A549 (cell line): ENCODE measurements around the gene RALA. TPM values are rescaled to one million over a fixed set of nuclear protein-coding genes. Genes with fewer than 3 reads are reported as not detected.

Experiments used
- ATAC-seq, 2 experiments: fragments of 200-7000 bp in 1 of 2; fragments of >200 bp in 1 of 2; cut with Nextera tagmentation in 1 of 2; cut with Tn5 transposase in 1 of 2; 3 replicates each; pipeline versions ENCODE4 v1.8.0 to v1.9.1; 2018 to 2020; ENCODE audit warnings: mild to moderate bottlenecking in 1 of 2, moderate library complexity in 1 of 2
- CTCF ChIA-PET: fragments of 300-600 bp; sonication (Branson Sonifier 250); formaldehyde crosslinking; extraction: SDS; loops from one replicate; lab custom pipeline; 2021; ENCODE audit warnings: antibody characterized with exemption, inconsistent platforms; lab: Yijun Ruan, JAX
- POLR2A ChIA-PET: fragments of 350-600 bp; formaldehyde crosslinking; extraction: SDS; loops from one replicate; lab custom pipeline; 2021; ENCODE audit warnings: antibody characterized with exemption, inconsistent platforms; lab: Yijun Ruan, JAX
- DNase-seq, 2 experiments: peaks; one replicate each; pipeline versions ENCODE4 v3.0.0 to v3.0.0-alpha.2; 2011 to 2016; ENCODE audit warnings: low read depth in 1 of 2, low spot score in 1 of 2
- FAIRE-seq: peaks from 2 replicates; lab custom pipeline; 2011; peaks lifted over from hg19 to GRCh38; lab: Jason Lieb, UNC
- H3K27ac ChIP-seq, 2 experiments: fragments of >200 bp; sonication (Bioruptor Twin); formaldehyde crosslinking; 3 replicates each; pipeline ENCODE4 v1.5.1; 2016 to 2017
- H3K4me1 ChIP-seq: fragments of >200 bp; sonication (Bioruptor Twin); formaldehyde crosslinking; 3 replicates; pipeline ENCODE4 v1.6.1; 2016
- H3K4me2 ChIP-seq: fragments of >200 bp; sonication (Bioruptor Twin); formaldehyde crosslinking; 3 replicates; pipeline ENCODE4 v1.6.1; 2016
- H3K4me3 ChIP-seq: fragments of >200 bp; sonication (Bioruptor Twin); formaldehyde crosslinking; 3 replicates; pipeline ENCODE4 v1.5.1; 2016
- H3K9me3 ChIP-seq: fragments of >200 bp; sonication (Bioruptor Twin); formaldehyde crosslinking; 3 replicates; pipeline ENCODE4 v1.6.1; 2016
- CHD2 ChIP-seq: fragments of 150-350 bp; IDR thresholded peaks from 2 replicates; pipeline ENCODE4 v1.6.1; 2014; ENCODE audit warnings: low read length; ENCODE audit not compliant: partially characterized antibody
- EHF ChIP-seq: fragments of 250-450 bp; sonication (Bioruptor Pico); IDR thresholded peaks from 2 replicates; pipeline ENCODE4 v1.5.0; 2020; ENCODE audit warnings: mild to moderate bottlenecking
- EHMT2 ChIP-seq: fragments of 200-600 bp; sonication (generic); IDR thresholded peaks from 2 replicates; pipeline ENCODE4 v1.6.1; 2016; ENCODE audit warnings: antibody characterized with exemption, low read depth, mild to moderate bottlenecking, moderate library complexity
- ESRRA ChIP-seq: fragments of 150-350 bp; IDR thresholded peaks from 2 replicates; pipeline ENCODE4 v1.6.1; 2014; ENCODE audit warnings: mild to moderate bottlenecking, low read length, borderline replicate concordance
- HDAC2 ChIP-seq: fragments of 200-600 bp; sonication (generic); IDR thresholded peaks from 2 replicates; pipeline ENCODE4 v1.6.1; 2016
- JUN ChIP-seq, 2 experiments: fragments of >200 bp; sonication (Bioruptor Twin); formaldehyde crosslinking; IDR thresholded peaks; 2 replicates in 1 of 2; 3 replicates in 1 of 2; pipeline ENCODE4 v1.6.1; 2016 to 2017
- NPAS2 ChIP-seq: fragments of 250-450 bp; sonication (Bioruptor Pico); IDR thresholded peaks from 2 replicates; pipeline ENCODE4 v1.8.0; 2022; ENCODE audit warnings: mild to moderate bottlenecking, moderate library complexity, borderline replicate concordance
- POLR2AphosphoS2 ChIP-seq: conservative IDR thresholded peaks from 2 replicates; pipeline ENCODE4 v1.6.1; 2012; ENCODE audit warnings: low read length, improper control_type of control experiment, inconsistent platforms
- RCOR1 ChIP-seq: fragments of 150-350 bp; IDR thresholded peaks from 2 replicates; pipeline ENCODE4 v1.6.1; 2014; ENCODE audit warnings: antibody characterized with exemption, low read length, low read depth
- RNF2 ChIP-seq: fragments of 200-600 bp; sonication (generic); IDR thresholded peaks from 2 replicates; pipeline ENCODE4 v1.6.1; 2016; ENCODE audit warnings: low read depth, mild to moderate bottlenecking, antibody characterized with exemption, moderate library complexity, borderline replicate concordance
- SREBF2 ChIP-seq: fragments of 450-650 bp; IDR thresholded peaks from 2 replicates; pipeline ENCODE4 v1.6.1; 2014; ENCODE audit warnings: mild to moderate bottlenecking, moderate library complexity
- TFCP2L1 ChIP-seq: fragments of 250-450 bp; sonication (Bioruptor Pico); IDR thresholded peaks from 2 replicates; pipeline ENCODE4 v1.5.0; 2021; ENCODE audit warnings: mild to moderate bottlenecking
- TP53 ChIP-seq: fragments of 250-450 bp; sonication (Bioruptor Pico); IDR thresholded peaks from 2 replicates; pipeline ENCODE4 v1.5.0; 2021; ENCODE audit warnings: mild to moderate bottlenecking, moderate library complexity
- WGBS: methylation state at CpG from one replicate; pipeline ENCODE4 v1.1.6; 2017; ENCODE audit errors: missing lambda C conversion rate; 5-methylcytosine and 5-hydroxymethylcytosine counted together
- polyA plus RNA-seq, 4 experiments: library from polyadenylated mRNA; depleted of rRNA in 3 of 4; stranded (reverse); fragments of >200 nt; fragmentation: RNase III in 1 of 4; extraction: RNeasy Plus Mini Kit Qiagen cat#74134 plus additional on column Dnase treatment in 1 of 4; gene quantifications; 2 replicates in 3 of 4; 3 replicates in 1 of 4; pipeline ENCODE4 v1.2.3, GENCODE V29; 2011 to 2017
- TF ChIP-seq, protein P1 (sequence below): fragments of >200 bp; sonication (Bioruptor Twin); formaldehyde crosslinking; IDR thresholded peaks from 3 replicates; pipeline ENCODE4 v1.6.1; 2016
- TF ChIP-seq, protein P2 (sequence below): IDR thresholded peaks from 2 replicates; pipeline ENCODE4 v1.6.1; 2012
- TF ChIP-seq, protein P3 (sequence below): IDR thresholded peaks from 2 replicates; pipeline ENCODE4 v1.6.1; 2012
- TF ChIP-seq, protein P4 (sequence below): fragments of >200 bp; sonication (Bioruptor Twin); formaldehyde crosslinking; IDR thresholded peaks from 2 replicates; pipeline ENCODE4 v1.6.1; 2016
- TF ChIP-seq, protein P5 (sequence below): fragments of 250-450 bp; sonication (Bioruptor Pico); IDR thresholded peaks from 2 replicates; pipeline ENCODE4 v1.5.0; 2020; ENCODE audit warnings: low read depth, mild to moderate bottlenecking, moderate library complexity
- TF ChIP-seq, protein P6 (sequence below): IDR thresholded peaks from 2 replicates; pipeline ENCODE4 v1.6.1; 2012; ENCODE audit warnings: low read depth, borderline replicate concordance
- TF ChIP-seq, protein P7 (sequence below): fragments of 450-650 bp; IDR thresholded peaks from 2 replicates; pipeline ENCODE4 v1.6.1; 2014; ENCODE audit warnings: antibody characterized with exemption

The RALA gene
- polyA plus RNA-seq, 2 of the 4 experiments (the other 2 are of a cell fraction): 30.1 to 43.7 TPM

DNA sequence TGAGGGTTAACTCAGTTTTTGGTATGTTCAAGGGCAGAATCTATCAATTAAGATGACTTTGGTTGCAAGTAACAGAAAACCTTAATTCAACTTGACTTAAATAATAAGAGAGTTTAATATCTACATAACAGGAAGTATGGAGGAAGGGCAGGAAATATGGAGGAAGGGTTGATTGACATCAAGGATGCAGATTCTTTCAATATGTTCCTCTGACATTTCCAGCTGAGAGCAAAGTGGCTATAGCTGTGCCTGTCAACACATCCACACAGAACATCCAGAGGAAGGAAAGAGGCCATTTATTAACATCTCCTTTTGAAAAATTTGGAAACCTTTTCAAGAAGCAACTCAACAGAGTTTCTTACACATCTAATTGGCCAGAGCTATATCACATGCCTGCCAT lies 19.4 kb upstream of the RALA start:
- DNase-seq: no peak

DNA sequence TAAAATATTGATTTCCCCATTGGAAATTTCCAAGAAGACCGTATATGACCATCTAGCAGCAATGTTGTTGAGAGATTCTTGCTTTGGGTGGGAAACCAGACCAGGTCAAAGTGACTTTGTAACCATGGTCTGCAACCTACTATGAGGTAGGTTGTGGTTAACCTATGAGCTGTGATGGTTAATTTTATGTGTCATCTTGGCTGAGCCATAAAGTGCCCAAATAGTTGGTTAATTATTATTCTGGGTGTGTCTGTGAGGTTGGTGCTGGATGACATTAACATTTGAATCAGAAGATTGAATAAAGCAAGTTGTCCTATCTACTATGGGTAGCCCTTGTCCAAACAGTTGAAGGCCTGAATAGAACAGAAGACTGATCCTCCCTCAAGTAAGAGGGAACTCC lies 18.3 kb upstream of the RALA start:
- DNase-seq: peak in 1 of 2 experiments; percentile 17
- peaks cover 9% of the 10 kb centered on the region; the same call in 2 of the 3 replicates for H3K4me1 ChIP-seq
- CTCF ChIA-PET: interaction anchor here (1.6 kb wide), 1 partner anchor 25 kb away, joined by 7 read pairs; no protein-coding TSS in a partner anchor
- WGBS: 50% methylated on average over 1 of the region's 1 CpG
- TF ChIP-seq JUN (IDR thresholded peaks at IDR 0.05): no peak
- no peak for TF ChIP-seq POLR2AphosphoS2
- TF ChIP-seq, protein P1, sequence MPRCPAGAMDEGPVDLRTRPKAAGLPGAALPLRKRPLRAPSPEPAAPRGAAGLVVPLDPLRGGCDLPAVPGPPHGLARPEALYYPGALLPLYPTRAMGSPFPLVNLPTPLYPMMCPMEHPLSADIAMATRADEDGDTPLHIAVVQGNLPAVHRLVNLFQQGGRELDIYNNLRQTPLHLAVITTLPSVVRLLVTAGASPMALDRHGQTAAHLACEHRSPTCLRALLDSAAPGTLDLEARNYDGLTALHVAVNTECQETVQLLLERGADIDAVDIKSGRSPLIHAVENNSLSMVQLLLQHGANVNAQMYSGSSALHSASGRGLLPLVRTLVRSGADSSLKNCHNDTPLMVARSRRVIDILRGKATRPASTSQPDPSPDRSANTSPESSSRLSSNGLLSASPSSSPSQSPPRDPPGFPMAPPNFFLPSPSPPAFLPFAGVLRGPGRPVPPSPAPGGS: no peak
- TF ChIP-seq, all 56 proteins: peak for 0
- POLR2A ChIA-PET: interaction anchor here (1.1 kb wide), 1 partner anchor 18 kb away, joined by 4 read pairs; the partner anchor contains the start of gene RALA
- peak overlapping the region in 1 of 2 experiments; percentile 33; a peak in 1 of 6 replicates for H3K27ac ChIP-seq
- no peaks in the 10 kb centered on the region for H3K9me3 ChIP-seq
- peak in 1 of 2 experiments; percentile 40; a peak in 3 of 6 replicates for ATAC-seq
- no peak overlapping the region for H3K4me3 ChIP-seq
- peak overlapping the region; percentile 3; the same call in 1 of the 3 replicates for H3K4me2 ChIP-seq
- no peak for FAIRE-seq

More for the DNA sequence above, 19.4 kb upstream of the RALA start:
- no peak overlapping the region for H3K4me3 ChIP-seq
- peaks cover 6% of the 10 kb centered on the region; the same call in 2 of the 3 replicates for H3K4me1 ChIP-seq
- no peak overlapping the region for H3K4me2 ChIP-seq
- POLR2A ChIA-PET: no interaction called here
- no peaks in the 10 kb centered on the region for H3K9me3 ChIP-seq
- no peak overlapping the region for H3K27ac ChIP-seq
- TF ChIP-seq EHMT2: no peak
- no peak for TF ChIP-seq EHF
- TF ChIP-seq, protein P2, sequence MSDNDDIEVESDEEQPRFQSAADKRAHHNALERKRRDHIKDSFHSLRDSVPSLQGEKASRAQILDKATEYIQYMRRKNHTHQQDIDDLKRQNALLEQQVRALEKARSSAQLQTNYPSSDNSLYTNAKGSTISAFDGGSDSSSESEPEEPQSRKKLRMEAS: no peak
- TF ChIP-seq HDAC2: no peak
- no peak for TF ChIP-seq NPAS2 (CRISPR knock-in tag)
- no peak for TF ChIP-seq SREBF2
- TF ChIP-seq TP53 (CRISPR knock-in tag): no peak
- TF ChIP-seq, protein P3, sequence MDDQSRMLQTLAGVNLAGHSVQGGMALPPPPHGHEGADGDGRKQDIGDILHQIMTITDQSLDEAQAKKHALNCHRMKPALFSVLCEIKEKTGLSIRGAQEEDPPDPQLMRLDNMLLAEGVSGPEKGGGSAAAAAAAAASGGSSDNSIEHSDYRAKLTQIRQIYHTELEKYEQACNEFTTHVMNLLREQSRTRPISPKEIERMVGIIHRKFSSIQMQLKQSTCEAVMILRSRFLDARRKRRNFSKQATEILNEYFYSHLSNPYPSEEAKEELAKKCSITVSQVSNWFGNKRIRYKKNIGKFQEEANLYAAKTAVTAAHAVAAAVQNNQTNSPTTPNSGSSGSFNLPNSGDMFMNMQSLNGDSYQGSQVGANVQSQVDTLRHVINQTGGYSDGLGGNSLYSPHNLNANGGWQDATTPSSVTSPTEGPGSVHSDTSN: no peak
- no peak for TF ChIP-seq RCOR1
- TF ChIP-seq RNF2: no peak
- TF ChIP-seq, protein P4, sequence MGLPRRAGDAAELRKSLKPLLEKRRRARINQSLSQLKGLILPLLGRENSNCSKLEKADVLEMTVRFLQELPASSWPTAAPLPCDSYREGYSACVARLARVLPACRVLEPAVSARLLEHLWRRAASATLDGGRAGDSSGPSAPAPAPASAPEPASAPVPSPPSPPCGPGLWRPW: no peak
- TF ChIP-seq, protein P5, sequence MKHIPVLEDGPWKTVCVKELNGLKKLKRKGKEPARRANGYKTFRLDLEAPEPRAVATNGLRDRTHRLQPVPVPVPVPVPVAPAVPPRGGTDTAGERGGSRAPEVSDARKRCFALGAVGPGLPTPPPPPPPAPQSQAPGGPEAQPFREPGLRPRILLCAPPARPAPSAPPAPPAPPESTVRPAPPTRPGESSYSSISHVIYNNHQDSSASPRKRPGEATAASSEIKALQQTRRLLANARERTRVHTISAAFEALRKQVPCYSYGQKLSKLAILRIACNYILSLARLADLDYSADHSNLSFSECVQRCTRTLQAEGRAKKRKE (CRISPR knock-in tag): no peak
- TF ChIP-seq, protein P6, sequence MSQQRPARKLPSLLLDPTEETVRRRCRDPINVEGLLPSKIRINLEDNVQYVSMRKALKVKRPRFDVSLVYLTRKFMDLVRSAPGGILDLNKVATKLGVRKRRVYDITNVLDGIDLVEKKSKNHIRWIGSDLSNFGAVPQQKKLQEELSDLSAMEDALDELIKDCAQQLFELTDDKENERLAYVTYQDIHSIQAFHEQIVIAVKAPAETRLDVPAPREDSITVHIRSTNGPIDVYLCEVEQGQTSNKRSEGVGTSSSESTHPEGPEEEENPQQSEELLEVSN: no peak
- TF ChIP-seq, protein P7, sequence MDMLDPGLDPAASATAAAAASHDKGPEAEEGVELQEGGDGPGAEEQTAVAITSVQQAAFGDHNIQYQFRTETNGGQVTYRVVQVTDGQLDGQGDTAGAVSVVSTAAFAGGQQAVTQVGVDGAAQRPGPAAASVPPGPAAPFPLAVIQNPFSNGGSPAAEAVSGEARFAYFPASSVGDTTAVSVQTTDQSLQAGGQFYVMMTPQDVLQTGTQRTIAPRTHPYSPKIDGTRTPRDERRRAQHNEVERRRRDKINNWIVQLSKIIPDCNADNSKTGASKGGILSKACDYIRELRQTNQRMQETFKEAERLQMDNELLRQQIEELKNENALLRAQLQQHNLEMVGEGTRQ: no peak
- no peak for TF ChIP-seq ESRRA
- no peak for TF ChIP-seq TFCP2L1
- no peak for TF ChIP-seq CHD2
- CTCF ChIA-PET: no interaction called here
- ATAC-seq (no peak), FAIRE-seq (no peak)
